Type B pancreatic cell (in vitro differentiated cells): Measurements from ENCODE around the gene ATRNL1. TPM values are rescaled to one million over a fixed set of nuclear protein-coding genes. Genes with fewer than 3 reads are reported as not detected.

Experiments used
- DNase-seq: peaks from one replicate; pipeline ENCODE4 v3.0.0; 2021; ENCODE audit warnings: mixed read lengths; ENCODE audit not compliant: unreplicated experiment; ENCODE audit errors: extremely low spot score
- H3K27ac Mint-ChIP-seq: 2 replicates; pipeline ENCODE4 v1.8.0; 2021; ENCODE audit warnings: mild to moderate bottlenecking, mixed read lengths
- H3K27me3 Mint-ChIP-seq: 2 replicates; pipeline ENCODE4 v1.8.0; 2021; ENCODE audit warnings: mixed read lengths
- H3K36me3 Mint-ChIP-seq: 2 replicates; pipeline ENCODE4 v1.8.0; 2021; ENCODE audit warnings: mixed read lengths
- H3K4me1 Mint-ChIP-seq: one replicate; pipeline ENCODE4 v1.8.0; 2021; ENCODE audit warnings: mixed read lengths; ENCODE audit not compliant: unreplicated experiment
- H3K4me3 Mint-ChIP-seq: 2 replicates; pipeline ENCODE4 v1.8.0; 2021; ENCODE audit warnings: mild to moderate bottlenecking, mixed read lengths
- H3K9me3 Mint-ChIP-seq: 2 replicates; pipeline ENCODE4 v1.8.0; 2021; ENCODE audit warnings: mixed read lengths
- CTCF ChIP-seq: fragments of 200-600 bp; sonication (generic); conservative IDR thresholded peaks from 2 replicates; pipeline ENCODE4 v1.5.0; 2021; ENCODE audit warnings: antibody characterized with exemption, mild to moderate bottlenecking
- total RNA-seq: library from RNA; stranded (reverse); gene quantifications from 2 replicates; pipeline ENCODE4 v1.2.1, GENCODE V29; 2021; ENCODE audit warnings: low replicate concordance

ATRNL1 gene
- total RNA-seq, 1 donor from 2014 or later, result 38.4 TPM

- H3K36me3 Mint-ChIP-seq, result peaks cover 25% of the 10 kb centered on the region
- H3K27ac Mint-ChIP-seq, result no peak overlapping the region
- H3K27me3 Mint-ChIP-seq, result no peaks in the 10 kb centered on the region
- no peak for DNase-seq
- H3K4me1 Mint-ChIP-seq, result no peaks in the 10 kb centered on the region
- H3K9me3 Mint-ChIP-seq, result peaks cover 22% of the 10 kb centered on the region
- no peak for TF ChIP-seq CTCF
- H3K4me3 Mint-ChIP-seq, result no peak overlapping the region
Measured at GRCh38 chr10:115107830-115108229, 14.7 kb downstream of the ATRNL1 start.

GRCh38 chr10:115117301-115117700 lies 24.1 kb downstream of the ATRNL1 start:
- TF ChIP-seq CTCF, result no peak
- no peak overlapping the region for H3K4me3 Mint-ChIP-seq
- H3K27me3 Mint-ChIP-seq, result no peaks in the 10 kb centered on the region
- H3K36me3 Mint-ChIP-seq, result no peaks in the 10 kb centered on the region
- no peak for DNase-seq
- H3K4me1 Mint-ChIP-seq, result no peaks in the 10 kb centered on the region
- no peak overlapping the region for H3K27ac Mint-ChIP-seq
- H3K9me3 Mint-ChIP-seq, result peaks cover 7% of the 10 kb centered on the region

GRCh38 chr10:115118346-115118745 lies 25.2 kb downstream of the ATRNL1 start:
- H3K27me3 Mint-ChIP-seq, result no peaks in the 10 kb centered on the region
- no peaks in the 10 kb centered on the region for H3K9me3 Mint-ChIP-seq
- H3K4me3 Mint-ChIP-seq, result no peak overlapping the region
- no peak for DNase-seq
- TF ChIP-seq CTCF, result no peak
- no peaks in the 10 kb centered on the region for H3K36me3 Mint-ChIP-seq
- no peaks in the 10 kb centered on the region for H3K4me1 Mint-ChIP-seq
- H3K27ac Mint-ChIP-seq, result no peak overlapping the region

- H3K27me3 Mint-ChIP-seq, result no peaks in the 10 kb centered on the region
- no peak for DNase-seq
- no peaks in the 10 kb centered on the region for H3K36me3 Mint-ChIP-seq
- no peaks in the 10 kb centered on the region for H3K4me1 Mint-ChIP-seq
- no peak for TF ChIP-seq CTCF
- H3K4me3 Mint-ChIP-seq, result no peak overlapping the region
- no peak overlapping the region for H3K27ac Mint-ChIP-seq
- H3K9me3 Mint-ChIP-seq, result no peaks in the 10 kb centered on the region
Measured at GRCh38 chr10:115125505-115125904, 32.3 kb downstream of the ATRNL1 start.

GRCh38 chr10:115129752-115130151 lies 36.6 kb downstream of the ATRNL1 start:
- H3K9me3 Mint-ChIP-seq, result no peaks in the 10 kb centered on the region
- no peaks in the 10 kb centered on the region for H3K27me3 Mint-ChIP-seq
- no peak overlapping the region for H3K4me3 Mint-ChIP-seq
- peak; percentile 80 for TF ChIP-seq CTCF
- H3K36me3 Mint-ChIP-seq, result peaks cover 5% of the 10 kb centered on the region
- DNase-seq, result no peak
- H3K4me1 Mint-ChIP-seq, result no peaks in the 10 kb centered on the region
- H3K27ac Mint-ChIP-seq, result no peak overlapping the region

GRCh38 chr10:115136616-115137015 lies 43.5 kb downstream of the ATRNL1 start:
- no peak for TF ChIP-seq CTCF
- Mint-ChIP-seq H3K9me3 (peaks cover 4% of the 10 kb centered on the region), H3K27ac (no peak overlapping the region), H3K4me3 (no peak overlapping the region), H3K4me1 (no peaks in the 10 kb centered on the region), H3K36me3 (peaks cover 15% of the 10 kb centered on the region), H3K27me3 (no peaks in the 10 kb centered on the region)
- no peak for DNase-seq
